Panc1 (cell line): ENCODE measurements around the gene ELMO1. TPM values are rescaled to one million over a fixed set of nuclear protein-coding genes. Genes with fewer than 3 reads are reported as not detected.

Source experiments
- ATAC-seq: fragments of 200-7000 bp; cut with Tn5 transposase; 2 replicates; pipeline ENCODE4 v1.9.1; 2020; ENCODE audit warnings: mild to moderate bottlenecking, moderate library complexity
- BruUV-seq: library from RNA; stranded (reverse); fragments of 400-500 nt; replicated peaks from 2 replicates; lab custom pipeline; 2021; lab: Mats Ljungman, UMichigan
- CTCF ChIA-PET: fragments of 300-600 bp; sonication (Branson Sonifier 250); formaldehyde crosslinking; loops from one replicate; lab custom pipeline; 2022; ENCODE audit warnings: antibody characterized with exemption; lab: Charles Lee
- POLR2A ChIA-PET: fragments of 300-600 bp; sonication (Branson Sonifier 250); formaldehyde crosslinking; loops from one replicate; lab custom pipeline; 2022; ENCODE audit warnings: antibody characterized with exemption; lab: Charles Lee
- DNase-seq: peaks from one replicate; pipeline ENCODE4 v3.0.0-alpha.2; 2010; ENCODE audit warnings: low read depth, low spot score
- H3K27ac ChIP-seq: 2 replicates; pipeline ENCODE4 v1.5.1; 2011; ENCODE audit warnings: mild to moderate bottlenecking, low read length, inconsistent platforms
- H3K27me3 ChIP-seq: fragments of 200-500 bp; sonication (Bioruptor generic); 2 replicates; pipeline ENCODE4 v1.6.0; 2014; ENCODE audit warnings: low read length, inconsistent platforms; ENCODE audit not compliant: control insufficient read depth, insufficient read depth
- H3K36me3 ChIP-seq: fragments of 200-500 bp; sonication (Bioruptor generic); 2 replicates; pipeline ENCODE4 v1.5.1; 2014; ENCODE audit warnings: inconsistent platforms, mild to moderate bottlenecking, low read length, moderate library complexity; ENCODE audit not compliant: control insufficient read depth, insufficient read depth
- H3K4me1 ChIP-seq: 2 replicates; pipeline ENCODE4 v1.5.1; 2011; ENCODE audit warnings: inconsistent platforms, mild to moderate bottlenecking, low read length, moderate library complexity; ENCODE audit not compliant: control insufficient read depth, insufficient read depth
- H3K4me3 ChIP-seq, 2 experiments: 2 replicates each; pipeline ENCODE4 v1.5.1; 2011 to 2012; ENCODE audit warnings: low read depth in 2 of 2, low read length in 2 of 2, mild to moderate bottlenecking in 2 of 2, inconsistent platforms in 1 of 2, moderate library complexity in 1 of 2
- H3K9me3 ChIP-seq: fragments of 200-500 bp; sonication (Bioruptor generic); 2 replicates; pipeline ENCODE4 v1.5.1; 2014; ENCODE audit warnings: low read depth, mild to moderate bottlenecking, inconsistent platforms, low read length, moderate library complexity; ENCODE audit not compliant: control insufficient read depth, insufficient read depth
- POLR2AphosphoS5 ChIP-seq: IDR thresholded peaks from 2 replicates; pipeline ENCODE4 v1.6.1; 2012; ENCODE audit warnings: mild to moderate bottlenecking, low read depth, low read length, moderate library complexity
- SIN3A ChIP-seq: IDR thresholded peaks from 2 replicates; pipeline ENCODE4 v1.6.1; 2012; ENCODE audit warnings: low read depth, mild to moderate bottlenecking, low read length, moderate library complexity, borderline replicate concordance; ENCODE audit not compliant: insufficient read depth
- TCF7L2 ChIP-seq: IDR thresholded peaks from 2 replicates; pipeline ENCODE4 v1.6.1; 2011; ENCODE audit warnings: mild to moderate bottlenecking, low read depth, low read length, inconsistent platforms
- in situ Hi-C: cut with HindIII; loops from 2 replicates; pipeline ENCODE4 v1.10.0; 2016; ENCODE audit warnings: low sequenced_read_pairs, low pct_unique_long_range_greater_than_20kb
- intact Hi-C: fragments of 100-400 bp; cut with micrococcal nuclease; formaldehyde crosslinking; loops from one replicate; pipeline ENCODE4 v1.10.0; 2022; ENCODE audit not compliant: unreplicated experiment
- total RNA-seq: library from RNA; stranded (reverse); gene quantifications from one replicate; pipeline ENCODE4 v1.2.1, GENCODE V29; 2021; ENCODE audit not compliant: unreplicated experiment
- TF ChIP-seq, protein P1 (sequence below): fragments of 450-650 bp; IDR thresholded peaks from 2 replicates; pipeline ENCODE4 v1.5.1; 2017; ENCODE audit warnings: mild to moderate bottlenecking
- TF ChIP-seq, protein P2 (sequence below), 2 experiments: IDR thresholded peaks; 2 replicates each; pipeline ENCODE4 v1.6.1; 2011 to 2012; ENCODE audit warnings: low read depth in 2 of 2, control low read depth in 1 of 2, low read length in 1 of 2, mild to moderate bottlenecking in 1 of 2, moderate library complexity in 1 of 2; ENCODE audit not compliant: insufficient read depth in 1 of 2

Gene ELMO1
- total RNA-seq, 1 experiment from 2014 or later, result 0.80 TPM

DNA sequence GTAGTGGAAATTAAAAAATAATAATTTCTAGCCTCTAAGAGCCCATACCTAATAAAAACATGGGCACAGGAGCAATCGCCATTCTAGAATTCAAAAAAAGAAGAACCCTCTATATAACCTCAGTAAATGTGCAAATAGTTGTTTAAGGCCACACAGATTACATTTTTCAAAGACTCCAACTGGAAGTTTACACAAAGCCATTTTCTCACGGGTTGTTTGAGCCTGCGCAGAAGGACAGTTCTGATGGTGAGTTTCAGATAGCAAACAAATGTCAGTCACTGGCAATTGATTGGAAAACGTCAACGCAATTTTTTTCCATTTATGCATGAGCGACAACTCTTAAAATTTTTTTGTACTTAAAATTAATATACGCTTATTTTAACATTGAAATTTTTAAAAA, 23.0 kb upstream of the ELMO1 start:
- BruUV-seq, result no TSS peak
- Histone ChIP-seq H3K27me3 (peaks cover 2% of the 10 kb centered on the region), H3K4me3 (no peak overlapping the region), H3K36me3 (no peaks in the 10 kb centered on the region), H3K9me3 (no peaks in the 10 kb centered on the region), H3K4me1 (no peaks in the 10 kb centered on the region), H3K27ac (no peak overlapping the region)
- in situ Hi-C loops, result no loop called here
- POLR2A ChIA-PET, result no interaction called here
- intact Hi-C loops, result no loop called here
- DNase-seq (no peak), ATAC-seq (no peak)
- CTCF ChIA-PET, result no interaction called here
- TF ChIP-seq TCF7L2 (no peak), POLR2AphosphoS5 (no peak), SIN3A (no peak)
- TF ChIP-seq, protein P1, sequence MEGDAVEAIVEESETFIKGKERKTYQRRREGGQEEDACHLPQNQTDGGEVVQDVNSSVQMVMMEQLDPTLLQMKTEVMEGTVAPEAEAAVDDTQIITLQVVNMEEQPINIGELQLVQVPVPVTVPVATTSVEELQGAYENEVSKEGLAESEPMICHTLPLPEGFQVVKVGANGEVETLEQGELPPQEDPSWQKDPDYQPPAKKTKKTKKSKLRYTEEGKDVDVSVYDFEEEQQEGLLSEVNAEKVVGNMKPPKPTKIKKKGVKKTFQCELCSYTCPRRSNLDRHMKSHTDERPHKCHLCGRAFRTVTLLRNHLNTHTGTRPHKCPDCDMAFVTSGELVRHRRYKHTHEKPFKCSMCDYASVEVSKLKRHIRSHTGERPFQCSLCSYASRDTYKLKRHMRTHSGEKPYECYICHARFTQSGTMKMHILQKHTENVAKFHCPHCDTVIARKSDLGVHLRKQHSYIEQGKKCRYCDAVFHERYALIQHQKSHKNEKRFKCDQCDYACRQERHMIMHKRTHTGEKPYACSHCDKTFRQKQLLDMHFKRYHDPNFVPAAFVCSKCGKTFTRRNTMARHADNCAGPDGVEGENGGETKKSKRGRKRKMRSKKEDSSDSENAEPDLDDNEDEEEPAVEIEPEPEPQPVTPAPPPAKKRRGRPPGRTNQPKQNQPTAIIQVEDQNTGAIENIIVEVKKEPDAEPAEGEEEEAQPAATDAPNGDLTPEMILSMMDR, result no peak
- TF ChIP-seq, protein P2, sequence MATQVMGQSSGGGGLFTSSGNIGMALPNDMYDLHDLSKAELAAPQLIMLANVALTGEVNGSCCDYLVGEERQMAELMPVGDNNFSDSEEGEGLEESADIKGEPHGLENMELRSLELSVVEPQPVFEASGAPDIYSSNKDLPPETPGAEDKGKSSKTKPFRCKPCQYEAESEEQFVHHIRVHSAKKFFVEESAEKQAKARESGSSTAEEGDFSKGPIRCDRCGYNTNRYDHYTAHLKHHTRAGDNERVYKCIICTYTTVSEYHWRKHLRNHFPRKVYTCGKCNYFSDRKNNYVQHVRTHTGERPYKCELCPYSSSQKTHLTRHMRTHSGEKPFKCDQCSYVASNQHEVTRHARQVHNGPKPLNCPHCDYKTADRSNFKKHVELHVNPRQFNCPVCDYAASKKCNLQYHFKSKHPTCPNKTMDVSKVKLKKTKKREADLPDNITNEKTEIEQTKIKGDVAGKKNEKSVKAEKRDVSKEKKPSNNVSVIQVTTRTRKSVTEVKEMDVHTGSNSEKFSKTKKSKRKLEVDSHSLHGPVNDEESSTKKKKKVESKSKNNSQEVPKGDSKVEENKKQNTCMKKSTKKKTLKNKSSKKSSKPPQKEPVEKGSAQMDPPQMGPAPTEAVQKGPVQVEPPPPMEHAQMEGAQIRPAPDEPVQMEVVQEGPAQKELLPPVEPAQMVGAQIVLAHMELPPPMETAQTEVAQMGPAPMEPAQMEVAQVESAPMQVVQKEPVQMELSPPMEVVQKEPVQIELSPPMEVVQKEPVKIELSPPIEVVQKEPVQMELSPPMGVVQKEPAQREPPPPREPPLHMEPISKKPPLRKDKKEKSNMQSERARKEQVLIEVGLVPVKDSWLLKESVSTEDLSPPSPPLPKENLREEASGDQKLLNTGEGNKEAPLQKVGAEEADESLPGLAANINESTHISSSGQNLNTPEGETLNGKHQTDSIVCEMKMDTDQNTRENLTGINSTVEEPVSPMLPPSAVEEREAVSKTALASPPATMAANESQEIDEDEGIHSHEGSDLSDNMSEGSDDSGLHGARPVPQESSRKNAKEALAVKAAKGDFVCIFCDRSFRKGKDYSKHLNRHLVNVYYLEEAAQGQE (IDR thresholded peaks at IDR 0.05; ENCODE audit: insufficient read depth in 1 of 2, low read depth in 2 of 2, low read length in 1 of 2), result no peak

DNA sequence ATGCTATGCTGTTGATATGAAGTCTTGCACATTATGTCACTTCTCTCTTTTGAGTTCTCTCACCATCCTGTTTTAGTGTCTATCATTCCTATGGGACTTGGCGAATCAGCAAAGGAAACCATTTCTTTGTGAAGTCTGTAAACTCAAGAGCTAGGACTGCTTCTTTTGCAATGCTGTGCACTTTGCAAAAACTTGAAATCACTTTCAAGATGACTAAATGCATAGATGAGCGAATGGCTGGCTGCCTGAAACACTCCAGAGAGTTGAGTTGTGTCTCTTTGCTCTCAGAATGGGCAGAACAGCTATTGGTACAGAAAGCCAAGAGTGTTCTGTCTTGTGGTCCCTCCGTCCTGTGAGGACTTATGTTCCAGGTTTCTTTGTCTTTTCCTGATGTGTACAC, 18.3 kb upstream of the ELMO1 start:
- TF ChIP-seq, protein P2 (IDR thresholded peaks at IDR 0.05; ENCODE audit: insufficient read depth in 1 of 2, low read depth in 2 of 2, low read length in 1 of 2), result no peak
- TF ChIP-seq POLR2AphosphoS5 (no peak), SIN3A (no peak), TCF7L2 (no peak)
- TF ChIP-seq, protein P1, result no peak
- ChIA-PET POLR2A (interaction anchor here (0.7 kb wide), 1 partner anchor 111 kb away, joined by 3 read pairs; no protein-coding TSS in a partner anchor), CTCF (no interaction called here)
- no TSS peak for BruUV-seq
- in situ Hi-C loops, result no loop called here
- Histone ChIP-seq H3K4me1 (no peaks in the 10 kb centered on the region), H3K27ac (no peak overlapping the region), H3K9me3 (no peaks in the 10 kb centered on the region), H3K4me3 (no peak overlapping the region), H3K27me3 (no peaks in the 10 kb centered on the region), H3K36me3 (no peaks in the 10 kb centered on the region)
- no peak for ATAC-seq
- DNase-seq, result no peak
- intact Hi-C loops, result no loop called here
